OCI-M2 (cell line): ENCODE data around the gene ACADS.
"Not testable (repeated sequence)": the region's sequence is repeated elsewhere in the genome, so short reads cannot be mapped to it uniquely, and the experiment has no call there.

Experiments
- DNase-seq: peaks from one replicate; lab custom pipeline; 2025; ENCODE audit not compliant: unreplicated experiment; lab: John Stamatoyannopoulos, UW

ACADS gene

GRCh38 chr12:120725151-120725658 is 421 bp upstream of the ACADS start:
- no peak for DNase-seq

- no peak for DNase-seq
These were observed 826 bp downstream of the ACADS start for GRCh38 chr12:120726510-120726793.

GRCh38 chr12:120726961-120727360 is 1.3 kb downstream of the ACADS start:
- DNase-seq: no peak

GRCh38 chr12:120732198-120732597 is 6.6 kb downstream of the ACADS start:
- DNase-seq: not testable (repeated sequence)

GRCh38 chr12:120733574-120733973 is 7.9 kb downstream of the ACADS start:
- DNase-seq: no peak

GRCh38 chr12:120734210-120734609 is 8.6 kb downstream of the ACADS start:
- no peak for DNase-seq

GRCh38 chr12:120735181-120735580 is 9.6 kb downstream of the ACADS start:
- no peak for DNase-seq

- no peak for DNase-seq
These were observed 11.0 kb downstream of the ACADS start for GRCh38 chr12:120736404-120737331.

GRCh38 chr12:120737557-120738251 is 12.1 kb downstream of the ACADS start:
- no peak for DNase-seq

GRCh38 chr12:120738252-120739030 is 12.8 kb downstream of the ACADS start:
- no peak for DNase-seq

GRCh38 chr12:120739031-120739762 is 13.6 kb downstream of the ACADS start:
- no peak for DNase-seq

- no peak for DNase-seq
These were observed 14.4 kb downstream of the ACADS start for GRCh38 chr12:120739821-120740613.

GRCh38 chr12:120740871-120741270 is 15.2 kb downstream of the ACADS start:
- no peak for DNase-seq

GRCh38 chr12:120741476-120742421 is 16.1 kb downstream of the ACADS start:
- DNase-seq: no peak

GRCh38 chr12:120744922-120745493 is 19.4 kb downstream of the ACADS start:
- no peak for DNase-seq

GRCh38 chr12:120748242-120748641 is 22.6 kb downstream of the ACADS start:
- DNase-seq: no peak

GRCh38 chr12:120749256-120749655 is 23.6 kb downstream of the ACADS start:
- no peak for DNase-seq

GRCh38 chr12:120750806-120751205 is 25.2 kb downstream of the ACADS start:
- DNase-seq: no peak
